NCI-H1930 (cell line): ENCODE data around the gene RPL31.
A peak's percentile ranks its signal among the peaks of the same experiment; 100 is the strongest.

Source experiments
- DNase-seq, 2 experiments: peaks; one replicate each; lab custom pipeline; 2025; lab: John Stamatoyannopoulos, UW

Gene RPL31

GRCh38 chr2:100975521-100975785 lies 26.6 kb upstream of the RPL31 start:
- DNase-seq = no peak

DNA sequence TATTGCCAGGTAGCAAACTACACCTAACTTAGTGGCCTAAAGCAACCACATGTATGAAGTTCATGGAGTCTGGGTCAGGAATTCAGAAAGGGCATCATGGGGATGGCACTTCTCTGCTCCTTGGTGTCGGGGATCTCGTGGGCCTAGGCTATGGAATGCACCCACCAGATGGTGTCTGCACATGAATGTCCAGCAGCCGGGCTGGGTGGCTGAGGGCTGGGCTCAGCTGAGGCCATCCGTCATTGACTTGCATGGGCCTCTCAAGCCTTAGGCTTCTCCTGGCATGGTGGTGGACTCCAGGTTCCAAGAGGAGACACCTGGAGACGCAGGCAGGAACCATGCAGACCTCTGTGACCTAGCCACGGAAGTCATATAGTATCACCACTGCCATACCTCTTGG lies 26.0 kb upstream of the RPL31 start:
- no peak for DNase-seq

- DNase-seq = no peak
These were observed 25.3 kb upstream of the RPL31 start for GRCh38 chr2:100976645-100977391.

GRCh38 chr2:100977511-100977910 lies 24.6 kb upstream of the RPL31 start:
- DNase-seq = no peak

DNA sequence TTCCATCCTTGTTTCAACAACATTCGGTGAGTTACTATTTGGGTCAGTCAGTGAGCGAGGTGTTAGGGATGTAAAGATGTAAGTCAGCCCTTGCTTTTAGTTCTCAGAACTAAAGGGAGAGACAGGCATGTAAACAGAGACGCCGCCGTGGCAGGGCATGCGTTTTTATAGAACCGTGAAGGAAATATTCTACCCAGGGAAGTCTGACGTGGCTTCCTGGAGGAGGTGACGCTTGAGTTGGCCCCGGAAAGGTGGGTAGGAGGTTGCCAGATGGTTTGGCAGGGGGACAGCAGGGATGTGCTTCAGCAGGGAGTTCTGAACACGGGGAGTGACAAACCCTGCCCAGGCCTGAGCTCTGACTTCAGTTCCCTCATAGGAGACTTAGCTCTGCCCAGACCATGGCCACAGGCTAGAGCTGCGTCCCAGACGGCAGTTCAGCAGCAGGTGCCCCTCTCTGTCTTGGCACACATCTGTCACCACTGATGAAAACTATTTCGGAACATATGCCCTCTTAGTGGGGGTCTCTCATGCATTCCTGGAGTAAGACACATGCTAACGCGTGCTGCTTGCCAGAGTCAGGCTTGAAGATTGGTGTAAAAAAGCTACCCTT lies 23.4 kb upstream of the RPL31 start:
- DNase-seq = no peak

- no peak for DNase-seq
These were observed 22.0 kb upstream of the RPL31 start for GRCh38 chr2:100980046-100980445.

- no peak for DNase-seq
These were observed 21.1 kb upstream of the RPL31 start for GRCh38 chr2:100981011-100981410.

DNA sequence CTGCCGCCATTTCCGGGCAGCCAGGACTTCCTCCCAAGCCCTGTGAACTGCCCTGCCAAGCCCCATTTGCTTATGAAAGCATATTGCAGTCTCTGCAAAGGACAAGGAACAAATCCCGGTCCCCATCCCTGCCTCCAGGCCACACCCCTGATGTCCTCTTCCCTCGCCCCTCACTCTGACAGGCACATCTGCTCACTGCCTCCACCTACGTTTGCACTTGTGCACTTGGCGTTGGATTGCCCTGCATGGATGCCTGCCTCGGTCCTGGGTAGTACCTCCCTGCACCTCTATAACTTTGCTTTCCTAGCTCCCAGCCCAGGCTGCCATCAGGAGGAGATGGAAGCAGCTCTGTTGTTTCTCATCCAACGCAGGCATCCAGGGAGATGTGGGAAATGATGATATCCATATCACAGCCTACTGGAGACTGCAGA lies 19.6 kb upstream of the RPL31 start:
- no peak for DNase-seq

- no peak for DNase-seq
These were observed 18.9 kb upstream of the RPL31 start for GRCh38 chr2:100983201-100983600.

GRCh38 chr2:100983684-100984310 lies 18.3 kb upstream of the RPL31 start:
- no peak for DNase-seq

DNA sequence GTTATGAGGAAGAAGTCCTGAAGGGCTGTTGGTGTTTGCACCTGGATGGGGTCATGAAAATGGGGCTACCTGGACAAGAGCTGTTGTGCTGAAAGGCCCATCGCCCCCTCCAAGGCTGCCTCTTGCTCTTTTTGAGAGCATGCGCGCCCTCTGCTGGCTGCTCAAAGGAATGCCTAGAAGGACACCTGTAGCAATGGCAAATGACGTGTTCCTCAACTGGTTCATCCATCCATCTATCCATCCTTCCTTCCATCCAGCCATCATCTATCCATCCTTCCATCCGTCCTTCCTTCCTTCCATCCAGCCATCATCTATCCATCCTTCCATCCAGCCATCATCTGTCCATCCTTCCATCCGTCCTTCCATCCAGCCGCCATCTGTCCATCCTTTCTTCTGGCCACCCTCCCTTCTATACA lies 17.2 kb upstream of the RPL31 start:
- peak; percentile 42 to 68 for DNase-seq

DNA sequence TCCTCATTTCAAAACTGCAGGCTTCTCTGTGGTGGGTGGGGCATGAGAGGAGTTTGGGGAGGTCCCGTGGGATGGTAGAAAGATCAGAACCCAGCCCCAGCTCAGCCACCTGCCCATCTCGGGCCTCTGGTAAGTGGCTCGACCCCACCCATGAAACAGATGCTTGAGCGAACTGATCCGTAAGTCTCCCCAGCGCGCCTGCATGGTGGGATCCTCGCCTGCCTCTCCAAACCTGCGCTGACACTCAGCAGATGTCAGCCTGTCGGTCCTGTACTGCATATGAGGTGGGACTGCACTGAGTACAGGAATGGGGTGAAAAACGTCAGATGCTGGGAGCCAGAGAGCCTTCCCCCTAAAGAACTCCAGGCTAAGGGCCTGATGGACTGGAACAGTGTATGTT lies 15.9 kb upstream of the RPL31 start:
- no peak for DNase-seq

DNA sequence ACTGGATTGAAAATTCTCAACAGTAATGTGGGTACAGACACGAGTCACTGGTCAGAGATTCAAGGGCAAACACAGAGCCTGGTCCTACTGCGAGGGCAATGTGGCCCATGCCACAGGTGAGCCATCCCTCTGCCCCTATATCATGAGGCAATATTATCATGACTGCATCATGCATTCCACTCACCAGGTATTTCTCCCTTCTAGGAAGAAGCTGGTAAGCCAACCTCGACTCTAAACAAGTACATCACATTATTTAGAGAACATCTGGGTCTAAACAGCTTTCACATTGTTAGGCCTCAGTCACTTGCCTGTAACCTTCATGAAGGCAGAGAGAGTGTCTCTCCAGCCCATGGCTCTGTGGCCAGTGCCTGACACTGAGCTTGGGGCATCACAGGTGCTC lies 14.6 kb upstream of the RPL31 start:
- DNase-seq = no peak

GRCh38 chr2:100987974-100988373 lies 14.1 kb upstream of the RPL31 start:
- no peak for DNase-seq

DNA sequence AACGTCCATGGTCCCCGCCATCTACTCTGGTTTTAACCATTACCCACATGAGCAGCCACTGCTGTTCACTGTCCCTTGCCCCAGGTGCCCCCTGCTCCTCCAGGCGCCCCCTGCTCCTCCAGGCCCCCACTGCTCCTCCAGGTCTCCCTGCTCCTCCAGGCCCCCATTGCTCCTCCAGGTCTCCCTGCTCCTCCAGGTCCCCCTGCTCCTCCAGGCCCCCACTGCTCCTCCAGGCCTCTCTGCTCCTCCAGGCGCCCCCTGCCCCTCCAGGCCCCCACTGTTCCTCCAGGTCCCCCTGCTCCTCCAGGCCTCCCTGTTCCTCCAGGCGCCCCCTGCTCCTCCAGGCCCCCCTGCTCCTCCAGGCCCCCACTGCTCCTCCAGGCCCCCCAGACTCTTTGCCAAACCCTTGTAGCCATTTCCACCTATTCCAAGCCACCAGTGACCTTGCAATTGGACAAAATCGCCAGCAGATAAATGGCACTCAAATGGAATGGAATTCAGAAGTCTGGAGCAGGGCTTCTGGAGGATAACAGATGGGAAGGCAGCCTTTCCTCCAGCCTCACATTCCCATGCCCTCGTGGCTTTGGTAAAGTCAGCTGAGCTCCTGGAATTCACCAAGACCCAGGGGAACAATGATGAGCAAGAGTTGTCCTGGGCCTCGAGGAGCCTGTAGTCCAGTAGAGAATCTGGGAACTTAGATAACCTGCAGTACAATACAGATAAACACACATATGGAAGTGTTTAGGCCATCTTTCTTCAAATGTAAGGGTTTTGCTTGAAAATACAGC lies 13.3 kb upstream of the RPL31 start:
- DNase-seq = no peak

DNA sequence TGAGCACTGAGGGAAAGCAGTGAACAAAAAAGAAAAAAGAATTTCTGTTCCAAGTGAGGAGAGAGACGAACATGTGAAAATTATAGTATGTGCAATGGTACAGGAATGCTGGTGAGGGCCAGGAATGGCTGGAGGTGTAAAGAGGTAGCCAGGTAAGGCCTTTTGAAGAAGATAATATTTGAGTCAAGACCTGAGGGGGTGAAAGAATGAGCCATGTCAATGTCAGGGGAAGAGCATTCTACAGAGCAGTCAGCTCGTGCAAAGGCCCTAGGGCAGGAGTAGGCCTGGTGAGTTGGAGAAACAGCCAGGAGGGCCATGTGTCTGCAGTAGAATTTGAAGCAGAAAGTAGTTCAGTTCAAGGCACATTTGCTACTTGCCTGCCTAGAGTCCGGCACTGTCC lies 12.4 kb upstream of the RPL31 start:
- no peak for DNase-seq

DNA sequence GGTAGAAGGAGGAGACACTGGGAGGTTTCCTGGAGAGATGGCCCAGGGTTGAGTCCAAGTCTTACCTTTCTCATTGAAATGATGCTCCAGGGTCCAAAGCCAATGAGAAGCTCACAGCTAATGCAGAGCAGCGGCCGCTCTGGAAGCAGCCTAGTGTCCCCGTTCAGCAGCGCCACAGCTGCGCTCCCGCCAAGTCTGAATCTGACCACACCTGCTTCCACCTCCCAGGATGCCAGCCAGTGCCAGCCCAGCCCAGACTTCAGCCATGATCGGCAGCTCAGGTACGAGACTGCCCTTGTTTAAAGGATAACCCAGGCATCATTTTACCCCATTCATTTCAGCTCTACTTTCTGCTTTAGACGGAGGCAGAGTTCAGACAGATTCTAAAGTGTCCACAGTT lies 11.9 kb upstream of the RPL31 start:
- DNase-seq = no peak

DNA sequence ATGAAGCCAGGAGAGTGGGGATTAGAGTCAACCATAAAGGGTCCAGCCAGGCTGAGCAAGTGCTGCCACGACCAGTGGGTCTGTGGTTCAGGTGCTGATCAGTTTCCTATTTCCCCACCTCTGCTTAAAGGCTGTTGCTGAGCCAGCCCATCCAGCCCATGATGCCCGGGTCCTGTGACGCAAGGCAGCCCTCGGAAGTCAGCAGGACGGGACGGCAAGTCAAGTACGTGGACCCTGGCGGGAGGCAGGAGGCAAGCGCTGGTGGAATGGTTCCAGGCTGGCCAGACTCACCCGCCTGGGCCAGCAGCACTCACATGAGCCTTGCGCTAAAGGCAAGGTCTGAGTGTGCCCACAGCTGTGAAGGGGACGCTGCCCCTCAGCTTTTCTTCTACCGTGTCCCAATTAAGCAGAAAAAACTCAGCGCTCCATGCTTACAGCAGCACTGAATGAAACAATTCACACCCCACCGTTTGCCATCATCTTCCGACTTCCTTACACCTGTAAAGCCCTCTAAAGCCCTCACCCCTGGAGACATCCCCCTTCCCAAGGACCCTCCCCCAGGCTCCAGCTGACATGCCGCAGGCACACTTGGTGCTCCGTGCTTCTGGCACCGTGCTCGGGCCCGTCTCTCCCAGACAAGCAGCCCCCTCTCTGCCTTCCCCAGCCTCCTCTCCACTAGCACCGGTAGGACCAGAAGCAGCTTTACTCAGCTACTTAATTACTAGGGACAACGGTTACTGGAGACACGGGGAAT lies 11.3 kb upstream of the RPL31 start:
- DNase-seq = no peak

DNA sequence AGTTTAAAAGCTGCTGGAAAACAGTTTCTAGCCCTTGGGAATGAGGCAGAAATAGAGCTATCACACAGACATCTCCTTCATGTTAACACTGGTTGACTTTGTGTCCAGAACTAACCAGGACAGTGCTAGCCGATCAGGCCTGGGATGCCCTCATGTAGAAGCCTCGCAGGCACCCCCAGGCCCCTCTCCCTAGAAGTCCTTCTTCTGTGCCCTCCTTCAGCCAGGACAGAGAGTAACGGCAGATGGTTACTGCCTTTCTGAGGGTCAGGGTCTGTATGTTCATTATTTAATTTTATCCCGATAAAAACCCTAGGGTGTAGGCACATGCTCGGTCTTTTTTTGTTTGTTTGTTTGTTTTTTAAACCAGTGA lies 10.7 kb upstream of the RPL31 start:
- DNase-seq = no peak

DNA sequence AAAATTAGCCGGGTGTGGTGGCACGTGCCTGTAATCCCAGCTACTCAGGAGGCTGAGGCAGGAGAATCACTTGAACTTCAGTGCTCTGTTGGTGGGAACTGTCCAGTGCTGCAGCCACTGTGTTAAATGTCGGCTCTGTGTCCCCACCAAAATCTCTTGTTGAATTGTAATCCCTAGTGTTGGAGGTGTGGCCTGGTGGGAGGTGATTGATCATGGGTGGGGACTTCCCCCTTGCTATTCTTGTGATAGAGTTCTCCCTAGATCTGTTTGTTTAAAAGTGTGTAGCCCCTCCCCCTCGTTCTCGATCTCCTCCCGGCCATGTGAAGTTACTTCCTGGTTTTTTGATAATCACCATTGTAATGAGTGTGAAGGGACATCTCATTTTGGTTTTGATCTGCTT lies 9.8 kb upstream of the RPL31 start:
- DNase-seq = no peak

- DNase-seq = no peak
These were observed 8.8 kb upstream of the RPL31 start for GRCh38 chr2:100993294-100993693.
